CD4-positive, alpha-beta T cell (primary cell): ENCODE data around the gene OSBPL6. TPM values are rescaled to one million over a fixed set of nuclear protein-coding genes. Genes with fewer than 3 reads are reported as not detected.

Experiments used
- ATAC-seq: fragments of 200-7000 bp; cut with Tn5 transposase; one replicate; pipeline ENCODE4 v1.10.0; 2022; ENCODE audit warnings: mild to moderate bottlenecking; ENCODE audit not compliant: poor library complexity
- CTCF ChIA-PET: fragments of 350-600 bp; sonication (Branson Sonifier 250); formaldehyde crosslinking; loops from one replicate; lab custom pipeline; 2021; ENCODE audit warnings: antibody characterized with exemption, inconsistent platforms; lab: Charles Lee
- POLR2A ChIA-PET: fragments of 350-600 bp; sonication (Branson Sonifier 250); formaldehyde crosslinking; loops from one replicate; lab custom pipeline; 2021; ENCODE audit warnings: antibody characterized with exemption, inconsistent platforms; lab: Charles Lee
- DNase-seq, 14 experiments: peaks; one replicate each; pipeline ENCODE4 v3.0.0-alpha.2; 2013 to 2020; ENCODE audit warnings: mixed read lengths in 2 of 14
- H3K27ac ChIP-seq, 2 donors: one replicate each; pipeline versions ENCODE4 v1.5.1 to v1.7.0; 2013; ENCODE audit warnings: low read length in 2 of 2, low read depth in 1 of 2, mild to moderate bottlenecking in 1 of 2
- H3K27me3 ChIP-seq, 2 experiments: 1 replicate in 1 of 2; 2 replicates in 1 of 2; pipeline versions ENCODE4 v1.6.1 to v1.7.0; 2013; ENCODE audit warnings: low read length in 2 of 2, control low read depth in 1 of 2, mild to moderate bottlenecking in 1 of 2, moderate library complexity in 1 of 2; ENCODE audit not compliant: insufficient read depth in 2 of 2, control insufficient read depth in 1 of 2
- H3K36me3 ChIP-seq: one replicate; pipeline ENCODE4 v1.6.1; 2013; ENCODE audit warnings: low read length, control low read depth; ENCODE audit not compliant: insufficient read depth
- H3K4me1 ChIP-seq: one replicate; pipeline ENCODE4 v1.6.1; 2013; ENCODE audit warnings: low read length, control low read depth; ENCODE audit not compliant: insufficient read depth
- H3K4me3 ChIP-seq: one replicate; pipeline ENCODE4 v1.5.1; 2013; ENCODE audit warnings: mild to moderate bottlenecking, low read length, moderate library complexity
- H3K9me3 ChIP-seq, 2 experiments: 1 replicate in 1 of 2; 2 replicates in 1 of 2; pipeline versions ENCODE4 v1.6.1 to v1.7.0; 2013; ENCODE audit warnings: low read length in 2 of 2, mild to moderate bottlenecking in 2 of 2, control low read depth in 1 of 2, moderate library complexity in 1 of 2; ENCODE audit not compliant: control insufficient read depth in 1 of 2, insufficient read depth in 1 of 2
- H3K27ac Mint-ChIP-seq: one replicate; pipeline ENCODE4 v1.8.0; 2020; ENCODE audit warnings: mixed read lengths
- H3K27me3 Mint-ChIP-seq: one replicate; pipeline ENCODE4 v1.8.0; 2021; ENCODE audit warnings: mixed read lengths
- H3K36me3 Mint-ChIP-seq: one replicate; pipeline ENCODE4 v1.8.0; 2021; ENCODE audit warnings: low read depth, mixed read lengths
- H3K4me1 Mint-ChIP-seq: one replicate; pipeline ENCODE4 v1.8.0; 2021; ENCODE audit warnings: low read depth, mixed read lengths
- H3K4me3 Mint-ChIP-seq: one replicate; pipeline ENCODE4 v1.8.0; 2020; ENCODE audit warnings: mild to moderate bottlenecking, mixed read lengths
- H3K9me3 Mint-ChIP-seq: one replicate; pipeline ENCODE4 v1.8.0; 2020; ENCODE audit warnings: mixed read lengths
- intact Hi-C, 2 experiments: fragments of 100-400 bp; cut with DNase I in 1 of 2; cut with micrococcal nuclease in 1 of 2; formaldehyde crosslinking; loops; one replicate each; pipeline versions ENCODE4 v1.15.1 to v1.9.0; 2023 to 2025; cut with DNase I, micrococcal nuclease
- total RNA-seq, 174 experiments: library from RNA in 2 of 174; stranded (reverse) in 2 of 174; gene quantifications; one replicate each; pipeline ENCODE4 v1.2.3 and lab custom pipeline; 2021 to 2026
- TF ChIP-seq, protein P1 (sequence below): fragments of 200-600 bp; IDR thresholded peaks from one replicate; pipeline ENCODE4 v1.8.0; 2022; ENCODE audit warnings: antibody characterized with exemption, mild to moderate bottlenecking

The OSBPL6 gene
- total RNA-seq, 2 experiments from 2014 or later: 0.08 to 0.11 TPM

GRCh38 chr2:178365116-178365515 lies 170.8 kb downstream of the OSBPL6 start:
- DNase-seq: no peak
- TF ChIP-seq, protein P1, sequence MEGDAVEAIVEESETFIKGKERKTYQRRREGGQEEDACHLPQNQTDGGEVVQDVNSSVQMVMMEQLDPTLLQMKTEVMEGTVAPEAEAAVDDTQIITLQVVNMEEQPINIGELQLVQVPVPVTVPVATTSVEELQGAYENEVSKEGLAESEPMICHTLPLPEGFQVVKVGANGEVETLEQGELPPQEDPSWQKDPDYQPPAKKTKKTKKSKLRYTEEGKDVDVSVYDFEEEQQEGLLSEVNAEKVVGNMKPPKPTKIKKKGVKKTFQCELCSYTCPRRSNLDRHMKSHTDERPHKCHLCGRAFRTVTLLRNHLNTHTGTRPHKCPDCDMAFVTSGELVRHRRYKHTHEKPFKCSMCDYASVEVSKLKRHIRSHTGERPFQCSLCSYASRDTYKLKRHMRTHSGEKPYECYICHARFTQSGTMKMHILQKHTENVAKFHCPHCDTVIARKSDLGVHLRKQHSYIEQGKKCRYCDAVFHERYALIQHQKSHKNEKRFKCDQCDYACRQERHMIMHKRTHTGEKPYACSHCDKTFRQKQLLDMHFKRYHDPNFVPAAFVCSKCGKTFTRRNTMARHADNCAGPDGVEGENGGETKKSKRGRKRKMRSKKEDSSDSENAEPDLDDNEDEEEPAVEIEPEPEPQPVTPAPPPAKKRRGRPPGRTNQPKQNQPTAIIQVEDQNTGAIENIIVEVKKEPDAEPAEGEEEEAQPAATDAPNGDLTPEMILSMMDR: no peak
- H3K4me1 ChIP-seq: no peaks in the 10 kb centered on the region
- no peak overlapping the region for H3K4me3 Mint-ChIP-seq
- no peak overlapping the region for H3K4me3 ChIP-seq
- no peak for ATAC-seq
- no peaks in the 10 kb centered on the region for H3K9me3 Mint-ChIP-seq
- H3K27ac Mint-ChIP-seq: no peak overlapping the region
- no peaks in the 10 kb centered on the region for H3K36me3 Mint-ChIP-seq
- H3K36me3 ChIP-seq: no peaks in the 10 kb centered on the region
- CTCF ChIA-PET: no interaction called here
- intact Hi-C loops: no loop called here
- H3K4me1 Mint-ChIP-seq: no peaks in the 10 kb centered on the region
- H3K27ac ChIP-seq: no peak overlapping the region
- H3K27me3 Mint-ChIP-seq: peaks cover 8% of the 10 kb centered on the region
- POLR2A ChIA-PET: no interaction called here
- H3K27me3 ChIP-seq: no peaks in the 10 kb centered on the region
- H3K9me3 ChIP-seq: no peaks in the 10 kb centered on the region

GRCh38 chr2:178366412-178366811 lies 172.1 kb downstream of the OSBPL6 start:
- ATAC-seq (no peak), DNase-seq (no peak)
- CTCF ChIA-PET: no interaction called here
- no peak overlapping the region for H3K27ac ChIP-seq
- no peaks in the 10 kb centered on the region for H3K9me3 ChIP-seq
- no peaks in the 10 kb centered on the region for H3K4me1 ChIP-seq
- intact Hi-C loops: no loop called here
- H3K4me3 ChIP-seq: no peak overlapping the region
- no peaks in the 10 kb centered on the region for H3K36me3 ChIP-seq
- peaks cover 8% of the 10 kb centered on the region for H3K27me3 Mint-ChIP-seq
- no peak overlapping the region for H3K4me3 Mint-ChIP-seq
- no peaks in the 10 kb centered on the region for H3K9me3 Mint-ChIP-seq
- H3K27ac Mint-ChIP-seq: no peak overlapping the region
- POLR2A ChIA-PET: no interaction called here
- H3K27me3 ChIP-seq: no peaks in the 10 kb centered on the region
- TF ChIP-seq, protein P1: no peak
- no peaks in the 10 kb centered on the region for H3K4me1 Mint-ChIP-seq
- H3K36me3 Mint-ChIP-seq: no peaks in the 10 kb centered on the region

DNA sequence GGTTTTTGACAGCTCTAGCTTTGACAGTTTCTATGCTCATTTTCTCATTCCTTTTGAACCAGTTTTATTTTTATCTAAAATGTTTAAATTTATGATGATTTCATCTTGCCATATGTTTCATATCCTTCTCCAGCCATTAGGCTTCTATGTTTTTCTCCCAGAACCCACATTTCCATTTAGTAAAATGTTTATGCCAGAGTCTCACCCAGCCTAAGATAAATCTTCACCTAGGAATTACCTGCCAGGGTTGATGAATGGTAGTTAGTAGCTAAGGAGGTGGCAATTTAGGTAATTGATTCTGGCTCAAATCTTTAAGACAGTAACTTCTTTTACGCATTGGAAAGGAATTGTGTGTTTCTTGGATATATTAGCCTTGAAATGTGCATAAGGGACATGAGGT lies 173.0 kb downstream of the OSBPL6 start:
- H3K9me3 Mint-ChIP-seq: no peaks in the 10 kb centered on the region
- H3K27me3 Mint-ChIP-seq: peaks cover 8% of the 10 kb centered on the region
- CTCF ChIA-PET: no interaction called here
- no peaks in the 10 kb centered on the region for H3K4me1 Mint-ChIP-seq
- no peak overlapping the region for H3K27ac Mint-ChIP-seq
- intact Hi-C loops: no loop called here
- Histone ChIP-seq H3K4me1 (no peaks in the 10 kb centered on the region), H3K9me3 (no peaks in the 10 kb centered on the region), H3K4me3 (no peak overlapping the region), H3K27me3 (no peaks in the 10 kb centered on the region), H3K27ac (no peak overlapping the region), H3K36me3 (no peaks in the 10 kb centered on the region)
- TF ChIP-seq, protein P1: no peak
- DNase-seq: no peak
- POLR2A ChIA-PET: no interaction called here
- no peak overlapping the region for H3K4me3 Mint-ChIP-seq
- ATAC-seq: no peak
- no peaks in the 10 kb centered on the region for H3K36me3 Mint-ChIP-seq
